Testis (tissue), 3 donors: ENCODE measurements around the gene NPDC1. TPM values are rescaled to one million over a fixed set of nuclear protein-coding genes. Genes with fewer than 3 reads are reported as not detected.

Experiments
- DNase-seq: peaks from one replicate; pipeline ENCODE4 v3.0.0-alpha.2; 2019
- H3K27ac ChIP-seq, 2 donors: fragments of 200-600 bp; sonication (generic); one replicate each; pipeline ENCODE4 v1.5.1; 2019
- H3K27me3 ChIP-seq: fragments of 200-600 bp; sonication (generic); one replicate; pipeline ENCODE4 v1.5.1; 2019
- H3K36me3 ChIP-seq: fragments of 200-600 bp; sonication (generic); one replicate; pipeline ENCODE4 v1.5.1; 2017; ENCODE audit warnings: low read depth; ENCODE audit errors: missing control alignments
- H3K4me1 ChIP-seq: fragments of 200-600 bp; sonication (generic); one replicate; pipeline ENCODE4 v1.5.1; 2019
- H3K4me3 ChIP-seq, 2 donors: fragments of 200-600 bp; sonication (generic); one replicate each; pipeline ENCODE4 v1.5.1; 2017 to 2019
- H3K9me3 ChIP-seq: fragments of 200-600 bp; sonication (generic); one replicate; pipeline ENCODE4 v1.5.1; 2017
- POLR2A ChIP-seq: fragments of 450-650 bp; IDR thresholded peaks from one replicate; pipeline ENCODE4 v1.6.1; 2017; ENCODE audit warnings: antibody characterized with exemption, mild to moderate bottlenecking, moderate library complexity
- WGBS, 2 donors: methylation state at CpG; one replicate each; pipeline ENCODE4 v1.1.5; 2018; 5-methylcytosine and 5-hydroxymethylcytosine counted together
- intact Hi-C: fragments of 100-400 bp; cut with DNase I; formaldehyde crosslinking; loops from one replicate; pipeline ENCODE4 v1.15.1; 2023; ENCODE audit warnings: low total_unique reads
- polyA plus RNA-seq: library from polyadenylated mRNA; stranded (reverse); fragments of 350-450 nt; fragmentation: Illumina TruSeq; extraction: RNeasy Lipid Tissue Mini Kit (QIAGEN cat#74804); gene quantifications from one replicate; pipeline ENCODE4 v1.2.3, GENCODE V29; 2014; ENCODE audit warnings: low read depth, low replicate concordance; ENCODE audit not compliant: insufficient read depth
- total RNA-seq, 2 donors: library from RNA; depleted of rRNA; stranded (reverse); fragments of >200 nt; gene quantifications; one replicate each; pipeline ENCODE4 v1.2.3, GENCODE V29; 2016
- TF ChIP-seq, protein P1 (sequence below), 3 experiments: fragments of 450-650 bp in 2 of 3; fragments of 200-600 bp in 1 of 3; sonication (generic) in 1 of 3; IDR thresholded peaks; one replicate each; pipeline ENCODE4 v1.5.1; 2016 to 2019; ENCODE audit warnings: antibody characterized with exemption in 3 of 3, mild to moderate bottlenecking in 2 of 3, moderate library complexity in 1 of 3

Gene NPDC1
- total and polyA plus RNA-seq, 3 donors from 2014 or later, result 47.7 to 103 (median 75.9) TPM

GRCh38 chr9:137037035-137037434 is 8.9 kb downstream of the NPDC1 start:
- intact Hi-C loops, result loop anchor here (10.0 kb wide), 1 partner anchor 202 kb away; no protein-coding TSS in a partner anchor
- Histone ChIP-seq H3K4me1 (peaks cover 11% of the 10 kb centered on the region), H3K4me3 (no peak overlapping the region), H3K27ac (no peak overlapping the region), H3K27me3 (no peaks in the 10 kb centered on the region), H3K36me3 (no peaks in the 10 kb centered on the region), H3K9me3 (no peaks in the 10 kb centered on the region)
- TF ChIP-seq, protein P1, sequence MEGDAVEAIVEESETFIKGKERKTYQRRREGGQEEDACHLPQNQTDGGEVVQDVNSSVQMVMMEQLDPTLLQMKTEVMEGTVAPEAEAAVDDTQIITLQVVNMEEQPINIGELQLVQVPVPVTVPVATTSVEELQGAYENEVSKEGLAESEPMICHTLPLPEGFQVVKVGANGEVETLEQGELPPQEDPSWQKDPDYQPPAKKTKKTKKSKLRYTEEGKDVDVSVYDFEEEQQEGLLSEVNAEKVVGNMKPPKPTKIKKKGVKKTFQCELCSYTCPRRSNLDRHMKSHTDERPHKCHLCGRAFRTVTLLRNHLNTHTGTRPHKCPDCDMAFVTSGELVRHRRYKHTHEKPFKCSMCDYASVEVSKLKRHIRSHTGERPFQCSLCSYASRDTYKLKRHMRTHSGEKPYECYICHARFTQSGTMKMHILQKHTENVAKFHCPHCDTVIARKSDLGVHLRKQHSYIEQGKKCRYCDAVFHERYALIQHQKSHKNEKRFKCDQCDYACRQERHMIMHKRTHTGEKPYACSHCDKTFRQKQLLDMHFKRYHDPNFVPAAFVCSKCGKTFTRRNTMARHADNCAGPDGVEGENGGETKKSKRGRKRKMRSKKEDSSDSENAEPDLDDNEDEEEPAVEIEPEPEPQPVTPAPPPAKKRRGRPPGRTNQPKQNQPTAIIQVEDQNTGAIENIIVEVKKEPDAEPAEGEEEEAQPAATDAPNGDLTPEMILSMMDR (IDR thresholded peaks at IDR 0.05), result no peak
- no peak for TF ChIP-seq POLR2A
- no peak for DNase-seq
- WGBS, 2 donors, result 65 to 80% methylated on average over 4 to 11 of the region's 13 CpGs

DNA sequence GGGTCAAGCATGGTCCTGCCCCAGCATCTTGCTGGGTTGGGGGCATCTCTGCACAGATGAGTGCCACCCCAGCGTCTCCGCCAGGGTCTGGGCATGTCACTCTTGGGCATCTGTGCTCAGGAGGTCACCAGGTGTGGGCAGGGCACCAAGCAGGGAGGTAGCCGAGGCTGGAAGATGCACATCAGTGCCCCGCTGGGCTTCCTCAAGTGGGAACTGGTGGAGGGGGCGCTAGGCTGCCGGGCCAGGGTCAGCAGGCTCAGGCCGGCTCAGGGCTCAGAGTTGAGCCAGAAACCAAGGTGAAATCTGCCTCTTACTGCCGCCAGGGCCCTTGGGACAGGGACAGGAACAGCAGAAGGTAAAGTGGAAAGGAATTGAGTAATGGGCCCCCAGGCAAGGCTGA is 10.0 kb downstream of the NPDC1 start:
- Histone ChIP-seq H3K4me3 (no peak overlapping the region), H3K36me3 (no peaks in the 10 kb centered on the region), H3K4me1 (peaks cover 14% of the 10 kb centered on the region), H3K27ac (no peak overlapping the region), H3K9me3 (no peaks in the 10 kb centered on the region), H3K27me3 (no peaks in the 10 kb centered on the region)
- 77% methylated on average over 8 of the region's 8 CpGs; no CpG with 5 or more reads in 1 of the 2 donors for WGBS, 2 donors
- no peak for TF ChIP-seq POLR2A
- TF ChIP-seq, protein P1 (IDR thresholded peaks at IDR 0.05), result no peak
- intact Hi-C loops, result loop anchor here (10.0 kb wide), 1 partner anchor 201 kb away; no protein-coding TSS in a partner anchor
- no peak for DNase-seq

DNA sequence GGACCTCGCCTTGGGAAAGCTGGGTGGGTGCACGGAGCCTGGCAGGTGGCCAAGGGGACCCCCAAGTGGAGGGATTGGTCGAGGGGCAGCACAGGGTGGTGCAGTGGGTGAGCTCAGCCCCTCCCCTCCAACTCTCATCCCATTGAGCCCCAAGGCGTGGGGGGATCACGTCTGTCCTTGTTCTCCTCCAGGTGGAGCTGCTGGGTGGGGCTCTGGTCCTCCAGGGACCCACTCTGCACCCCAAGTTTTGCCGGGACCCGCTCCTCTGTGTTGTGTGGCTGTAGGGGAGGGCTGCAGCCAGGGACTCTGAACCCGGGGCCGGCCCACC is 10.5 kb downstream of the NPDC1 start:
- Histone ChIP-seq H3K9me3 (no peaks in the 10 kb centered on the region), H3K27ac (no peak overlapping the region), H3K4me3 (no peak overlapping the region), H3K4me1 (peaks cover 14% of the 10 kb centered on the region), H3K36me3 (no peaks in the 10 kb centered on the region), H3K27me3 (no peaks in the 10 kb centered on the region)
- TF ChIP-seq POLR2A, result no peak
- TF ChIP-seq, protein P1 (IDR thresholded peaks at IDR 0.05), result no peak
- intact Hi-C loops, result loop anchor here (10.0 kb wide), 1 partner anchor 201 kb away; no protein-coding TSS in a partner anchor
- 33 to 47% methylated on average over 1 to 9 of the region's 9 CpGs for WGBS, 2 donors
- DNase-seq, result no peak

- peak; percentile 83 for DNase-seq
Observed at GRCh38 chr9:137034709-137035506, 11.1 kb downstream of the NPDC1 start.

More at GRCh38 chr9:137034709-137035506, 11.1 kb downstream of the NPDC1 start:
- Histone ChIP-seq H3K27ac (no peak overlapping the region), H3K9me3 (no peaks in the 10 kb centered on the region), H3K4me1 (peaks cover 14% of the 10 kb centered on the region), H3K4me3 (no peak overlapping the region), H3K36me3 (no peaks in the 10 kb centered on the region), H3K27me3 (no peaks in the 10 kb centered on the region)
- 39 to 40% methylated on average over 19 to 24 of the region's 24 CpGs for WGBS, 2 donors
- no peak for TF ChIP-seq POLR2A
- TF ChIP-seq, protein P1 (IDR thresholded peaks at IDR 0.05), result peak; percentile 66 to 89 (median 88)
- intact Hi-C loops, result loop anchor here (10.0 kb wide), 1 partner anchor 200 kb away; no protein-coding TSS in a partner anchor
